MCF 10A (cell line): Measurements from ENCODE around the gene LRRFIP1. TPM values are rescaled to one million over a fixed set of nuclear protein-coding genes. Genes with fewer than 3 reads are reported as not detected.

Source experiments
- BruUV-seq: library from RNA; stranded (reverse); fragments of 400-500 nt; replicated peaks from 2 replicates; lab custom pipeline; 2021; lab: Mats Ljungman, UMichigan
- CTCF ChIA-PET: fragments of 300-600 bp; sonication (Branson Sonifier 250); formaldehyde crosslinking; extraction: SDS; loops from one replicate; lab custom pipeline; 2021; ENCODE audit warnings: antibody characterized with exemption, inconsistent platforms; lab: Yijun Ruan, JAX
- POLR2A ChIA-PET: fragments of 300-600, 350-650 bp; sonication (Branson Sonifier 250); formaldehyde crosslinking; extraction: SDS; loops from one replicate; lab custom pipeline; 2020; ENCODE audit warnings: antibody characterized with exemption, inconsistent platforms; lab: Yijun Ruan, JAX
- DNase-seq: peaks from one replicate; pipeline ENCODE4 v3.0.0-alpha.2; 2018; ENCODE audit not compliant: unreplicated experiment
- H3K27ac Mint-ChIP-seq: one replicate; pipeline ENCODE4 v1.8.0; 2022; ENCODE audit warnings: mild to moderate bottlenecking, low read depth, mixed read lengths; ENCODE audit not compliant: unreplicated experiment
- H3K27me3 Mint-ChIP-seq: one replicate; pipeline ENCODE4 v1.8.0; 2022; ENCODE audit warnings: mixed read lengths; ENCODE audit not compliant: insufficient read depth, unreplicated experiment
- H3K36me3 Mint-ChIP-seq: one replicate; pipeline ENCODE4 v1.8.0; 2022; ENCODE audit warnings: mild to moderate bottlenecking, moderate library complexity, mixed read lengths; ENCODE audit not compliant: insufficient read depth, unreplicated experiment
- H3K4me1 Mint-ChIP-seq: one replicate; pipeline ENCODE4 v1.8.0; 2022; ENCODE audit warnings: mixed read lengths; ENCODE audit not compliant: insufficient read depth, unreplicated experiment
- H3K4me3 Mint-ChIP-seq: one replicate; pipeline ENCODE4 v1.8.0; 2022; ENCODE audit warnings: mild to moderate bottlenecking, moderate library complexity, mixed read lengths; ENCODE audit not compliant: unreplicated experiment
- H3K9me3 Mint-ChIP-seq: one replicate; pipeline ENCODE4 v1.8.0; 2022; ENCODE audit warnings: mixed read lengths; ENCODE audit not compliant: unreplicated experiment
- intact Hi-C: fragments of 100-400 bp; cut with micrococcal nuclease; formaldehyde crosslinking; loops from 2 replicates; pipeline ENCODE4 v1.14.1; 2022
- total RNA-seq: library from RNA; stranded (reverse); gene quantifications from 2 replicates; pipeline ENCODE4 v1.2.3, GENCODE V29; 2022
- TF ChIP-seq, protein P1 (sequence below): fragments of 200-600 bp; IDR thresholded peaks from one replicate; pipeline ENCODE4 v1.8.0; 2022; ENCODE audit warnings: antibody characterized with exemption, mild to moderate bottlenecking; ENCODE audit not compliant: unreplicated experiment

LRRFIP1 gene
- total RNA-seq, 1 experiment from 2014 or later = 197 TPM

GRCh38 chr2:237599465-237600110 is 27.8 kb upstream of the LRRFIP1 start:
- ChIA-PET CTCF (no interaction called here), POLR2A (interaction anchor here (0.6 kb wide), 1 partner anchor 9 kb away, joined by 3 read pairs; no protein-coding TSS in a partner anchor)
- Mint-ChIP-seq H3K4me3 (no peak overlapping the region), H3K4me1 (no peaks in the 10 kb centered on the region), H3K27ac (no peak overlapping the region), H3K27me3 (no peaks in the 10 kb centered on the region), H3K9me3 (no peaks in the 10 kb centered on the region), H3K36me3 (no peaks in the 10 kb centered on the region)
- TF ChIP-seq, protein P1, sequence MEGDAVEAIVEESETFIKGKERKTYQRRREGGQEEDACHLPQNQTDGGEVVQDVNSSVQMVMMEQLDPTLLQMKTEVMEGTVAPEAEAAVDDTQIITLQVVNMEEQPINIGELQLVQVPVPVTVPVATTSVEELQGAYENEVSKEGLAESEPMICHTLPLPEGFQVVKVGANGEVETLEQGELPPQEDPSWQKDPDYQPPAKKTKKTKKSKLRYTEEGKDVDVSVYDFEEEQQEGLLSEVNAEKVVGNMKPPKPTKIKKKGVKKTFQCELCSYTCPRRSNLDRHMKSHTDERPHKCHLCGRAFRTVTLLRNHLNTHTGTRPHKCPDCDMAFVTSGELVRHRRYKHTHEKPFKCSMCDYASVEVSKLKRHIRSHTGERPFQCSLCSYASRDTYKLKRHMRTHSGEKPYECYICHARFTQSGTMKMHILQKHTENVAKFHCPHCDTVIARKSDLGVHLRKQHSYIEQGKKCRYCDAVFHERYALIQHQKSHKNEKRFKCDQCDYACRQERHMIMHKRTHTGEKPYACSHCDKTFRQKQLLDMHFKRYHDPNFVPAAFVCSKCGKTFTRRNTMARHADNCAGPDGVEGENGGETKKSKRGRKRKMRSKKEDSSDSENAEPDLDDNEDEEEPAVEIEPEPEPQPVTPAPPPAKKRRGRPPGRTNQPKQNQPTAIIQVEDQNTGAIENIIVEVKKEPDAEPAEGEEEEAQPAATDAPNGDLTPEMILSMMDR = no peak
- no TSS peak for BruUV-seq
- intact Hi-C loops = no loop called here
- no peak for DNase-seq

GRCh38 chr2:237600205-237600846 is 27.1 kb upstream of the LRRFIP1 start:
- ChIA-PET CTCF (interaction anchor here (0.5 kb wide), 1 partner anchor 13 kb away, joined by 3 read pairs; no protein-coding TSS in a partner anchor), POLR2A (no interaction called here)
- Mint-ChIP-seq H3K36me3 (no peaks in the 10 kb centered on the region), H3K4me3 (no peak overlapping the region), H3K27ac (no peak overlapping the region), H3K4me1 (no peaks in the 10 kb centered on the region), H3K9me3 (no peaks in the 10 kb centered on the region), H3K27me3 (no peaks in the 10 kb centered on the region)
- DNase-seq = no peak
- intact Hi-C loops = no loop called here
- no TSS peak for BruUV-seq
- TF ChIP-seq, protein P1 = no peak

DNA sequence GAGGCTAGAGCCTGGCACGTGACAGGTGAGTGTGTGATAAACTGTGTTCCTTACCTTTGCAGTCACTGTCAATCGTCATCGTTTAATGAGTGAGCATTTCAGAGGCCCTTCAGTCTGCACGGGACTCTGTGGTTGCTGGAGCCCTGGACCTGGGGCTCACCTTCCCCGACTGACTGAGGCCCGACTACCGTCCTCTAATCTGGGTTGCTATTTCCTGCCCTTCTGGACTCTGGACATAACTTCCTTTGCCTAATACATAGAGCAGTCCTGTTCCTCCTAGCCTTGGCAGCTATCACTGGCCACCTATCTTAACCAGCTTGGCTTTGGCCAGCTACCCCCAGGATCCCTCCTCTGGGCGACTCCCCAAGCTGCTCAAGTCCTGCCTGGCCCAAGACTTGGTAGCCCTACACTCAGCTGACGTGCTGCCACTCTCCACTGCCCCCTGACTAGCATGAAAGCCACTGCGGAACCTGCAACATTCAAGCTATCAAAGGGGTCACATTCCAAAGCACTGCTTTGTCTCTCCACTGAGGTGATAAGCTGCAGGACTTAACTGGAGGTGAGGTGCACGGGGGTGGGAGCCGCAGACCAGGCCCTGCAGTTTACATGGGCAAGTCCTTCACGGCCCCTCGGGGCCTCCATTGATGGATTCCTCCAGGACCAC is 25.8 kb upstream of the LRRFIP1 start:
- Mint-ChIP-seq H3K27ac (no peak overlapping the region), H3K9me3 (no peaks in the 10 kb centered on the region), H3K4me1 (no peaks in the 10 kb centered on the region), H3K4me3 (no peak overlapping the region), H3K36me3 (no peaks in the 10 kb centered on the region), H3K27me3 (no peaks in the 10 kb centered on the region)
- TF ChIP-seq, protein P1 = no peak
- ChIA-PET POLR2A (no interaction called here), CTCF (interaction anchor here (0.6 kb wide), 1 partner anchor 925 kb away, joined by 3 read pairs; no protein-coding TSS in a partner anchor)
- DNase-seq = no peak
- BruUV-seq = no TSS peak
- intact Hi-C loops = no loop called here

GRCh38 chr2:237602409-237602808 is 25.0 kb upstream of the LRRFIP1 start:
- intact Hi-C loops = no loop called here
- H3K27ac Mint-ChIP-seq = no peak overlapping the region
- TF ChIP-seq, protein P1 = no peak
- H3K27me3 Mint-ChIP-seq = peaks cover 8% of the 10 kb centered on the region
- no peaks in the 10 kb centered on the region for H3K36me3 Mint-ChIP-seq
- CTCF ChIA-PET = interaction anchor here (0.6 to 1.2 kb wide), 2 partner anchors 30 to 82 kb away, joined by 3 to 5 read pairs; no protein-coding TSS in a partner anchor
- H3K4me3 Mint-ChIP-seq = no peak overlapping the region
- no peaks in the 10 kb centered on the region for H3K4me1 Mint-ChIP-seq
- no TSS peak for BruUV-seq
- no peak for DNase-seq
- POLR2A ChIA-PET = no interaction called here
- H3K9me3 Mint-ChIP-seq = no peaks in the 10 kb centered on the region
